Measurements from ENCODE around the gene SLC22A15. TPM values are rescaled to one million over a fixed set of nuclear protein-coding genes. Genes with fewer than 3 reads are reported as not detected.

The SLC22A15 gene
- total RNA-seq, 2 experiments from 2014 or later, result 0.20 to 0.81 TPM

- Mint-ChIP-seq H3K4me1 (no peaks in the 10 kb centered on the region), H3K27ac (no peak overlapping the region), H3K27me3 (peaks cover 29% of the 10 kb centered on the region), H3K4me3 (no peak overlapping the region), H3K9me3 (no peaks in the 10 kb centered on the region), H3K36me3 (ENCODE audit: low read depth) (no peaks in the 10 kb centered on the region)
- ChIA-PET POLR2A (no interaction called here), CTCF (interaction anchor here (2.0 kb wide), 1 partner anchor 20 kb away, joined by 5 read pairs; no protein-coding TSS in a partner anchor)
- no peak for DNase-seq
These were observed 91.2 kb downstream of the SLC22A15 start for GRCh38 chr1:116067566-116067890.

GRCh38 chr1:116075575-116075974 is 99.3 kb downstream of the SLC22A15 start:
- CTCF ChIA-PET, result no interaction called here
- Mint-ChIP-seq H3K4me1 (no peaks in the 10 kb centered on the region), H3K27me3 (peaks cover 9% of the 10 kb centered on the region), H3K9me3 (no peaks in the 10 kb centered on the region), H3K36me3 (ENCODE audit: low read depth) (no peaks in the 10 kb centered on the region), H3K27ac (no peak overlapping the region), H3K4me3 (no peak overlapping the region)
- POLR2A ChIA-PET, result no interaction called here
- DNase-seq, result no peak

- no peaks in the 10 kb centered on the region for H3K4me1 Mint-ChIP-seq
- CTCF ChIA-PET, result no interaction called here
- no peak overlapping the region for H3K4me3 Mint-ChIP-seq
- no peaks in the 10 kb centered on the region for H3K9me3 Mint-ChIP-seq
- no peak overlapping the region for H3K27ac Mint-ChIP-seq
- no peak for DNase-seq
- POLR2A ChIA-PET, result no interaction called here
- no peaks in the 10 kb centered on the region for H3K36me3 Mint-ChIP-seq (ENCODE audit: low read depth)
- H3K27me3 Mint-ChIP-seq, result peaks cover 12% of the 10 kb centered on the region
These were observed 99.7 kb downstream of the SLC22A15 start for GRCh38 chr1:116075990-116076389.

- DNase-seq, result no peak
- H3K27ac Mint-ChIP-seq, result no peak overlapping the region
- H3K4me1 Mint-ChIP-seq, result no peaks in the 10 kb centered on the region
- H3K4me3 Mint-ChIP-seq, result no peak overlapping the region
- ChIA-PET CTCF (no interaction called here), POLR2A (no interaction called here)
- peaks cover 13% of the 10 kb centered on the region for H3K27me3 Mint-ChIP-seq
- no peaks in the 10 kb centered on the region for H3K36me3 Mint-ChIP-seq (ENCODE audit: low read depth)
- H3K9me3 Mint-ChIP-seq, result no peaks in the 10 kb centered on the region
These were observed 100.5 kb downstream of the SLC22A15 start for GRCh38 chr1:116076831-116077230.

GRCh38 chr1:116078699-116079223 is 102.4 kb downstream of the SLC22A15 start:
- no peak for DNase-seq

GRCh38 chr1:116087628-116088027 is 111.3 kb downstream of the SLC22A15 start:
- Mint-ChIP-seq H3K9me3 (peaks cover 18% of the 10 kb centered on the region), H3K27ac (no peak overlapping the region), H3K4me3 (no peak overlapping the region), H3K4me1 (no peaks in the 10 kb centered on the region), H3K36me3 (ENCODE audit: low read depth) (no peaks in the 10 kb centered on the region), H3K27me3 (peaks cover 27% of the 10 kb centered on the region)
- POLR2A ChIA-PET, result no interaction called here
- no peak for DNase-seq
- CTCF ChIA-PET, result no interaction called here

More at GRCh38 chr1:116078699-116079223, 102.4 kb downstream of the SLC22A15 start:
- H3K9me3 Mint-ChIP-seq, result no peaks in the 10 kb centered on the region
- POLR2A ChIA-PET, result no interaction called here
- H3K27me3 Mint-ChIP-seq, result peaks cover 22% of the 10 kb centered on the region
- H3K36me3 Mint-ChIP-seq (ENCODE audit: low read depth), result no peaks in the 10 kb centered on the region
- CTCF ChIA-PET, result no interaction called here
- H3K27ac Mint-ChIP-seq, result no peak overlapping the region
- no peaks in the 10 kb centered on the region for H3K4me1 Mint-ChIP-seq
- H3K4me3 Mint-ChIP-seq, result no peak overlapping the region

GRCh38 chr1:116089870-116090269 is 113.6 kb downstream of the SLC22A15 start:
- Mint-ChIP-seq H3K36me3 (ENCODE audit: low read depth) (no peaks in the 10 kb centered on the region), H3K4me1 (no peaks in the 10 kb centered on the region), H3K4me3 (no peak overlapping the region), H3K27ac (no peak overlapping the region), H3K27me3 (peaks cover 28% of the 10 kb centered on the region), H3K9me3 (peaks cover 18% of the 10 kb centered on the region)
- no peak for DNase-seq
- ChIA-PET POLR2A (no interaction called here), CTCF (no interaction called here)

- POLR2A ChIA-PET, result no interaction called here
- Mint-ChIP-seq H3K27me3 (peaks cover 27% of the 10 kb centered on the region), H3K4me1 (no peaks in the 10 kb centered on the region), H3K4me3 (no peak overlapping the region), H3K27ac (no peak overlapping the region), H3K9me3 (peaks cover 18% of the 10 kb centered on the region), H3K36me3 (ENCODE audit: low read depth) (no peaks in the 10 kb centered on the region)
- DNase-seq, result no peak
- CTCF ChIA-PET, result no interaction called here
These were observed 114.8 kb downstream of the SLC22A15 start for GRCh38 chr1:116091083-116091482.

GRCh38 chr1:116092752-116093489 is 116.6 kb downstream of the SLC22A15 start:
- ChIA-PET CTCF (no interaction called here), POLR2A (no interaction called here)
- no peak overlapping the region for H3K27ac Mint-ChIP-seq
- no peak overlapping the region for H3K4me3 Mint-ChIP-seq
- DNase-seq, result no peak
- H3K9me3 Mint-ChIP-seq, result peaks cover 20% of the 10 kb centered on the region
- peaks cover 1% of the 10 kb centered on the region for H3K36me3 Mint-ChIP-seq (ENCODE audit: low read depth)
- no peaks in the 10 kb centered on the region for H3K4me1 Mint-ChIP-seq
- H3K27me3 Mint-ChIP-seq, result peaks cover 21% of the 10 kb centered on the region

GRCh38 chr1:116095027-116095426 is 118.7 kb downstream of the SLC22A15 start:
- Mint-ChIP-seq H3K27me3 (peaks cover 15% of the 10 kb centered on the region), H3K36me3 (ENCODE audit: low read depth) (peaks cover 1% of the 10 kb centered on the region), H3K4me3 (no peak overlapping the region), H3K27ac (no peak overlapping the region), H3K4me1 (no peaks in the 10 kb centered on the region), H3K9me3 (peaks cover 11% of the 10 kb centered on the region)
- DNase-seq, result no peak
- CTCF ChIA-PET, result no interaction called here
- POLR2A ChIA-PET, result no interaction called here

GRCh38 chr1:116096013-116096618 is 119.8 kb downstream of the SLC22A15 start:
- ChIA-PET CTCF (interaction anchor here (0.6 to 1.3 kb wide), 3 partner anchors 13 to 1580 kb away, joined by 3 to 4 read pairs (median 4); no protein-coding TSS in a partner anchor), POLR2A (no interaction called here)
- H3K36me3 Mint-ChIP-seq (ENCODE audit: low read depth), result peaks cover 1% of the 10 kb centered on the region
- DNase-seq, result no peak
- no peak overlapping the region for H3K27ac Mint-ChIP-seq
- H3K9me3 Mint-ChIP-seq, result peaks cover 6% of the 10 kb centered on the region
- H3K4me1 Mint-ChIP-seq, result no peaks in the 10 kb centered on the region
- peaks cover 15% of the 10 kb centered on the region for H3K27me3 Mint-ChIP-seq
- no peak overlapping the region for H3K4me3 Mint-ChIP-seq

- H3K4me1 Mint-ChIP-seq, result no peaks in the 10 kb centered on the region
- H3K27ac Mint-ChIP-seq, result no peak overlapping the region
- H3K27me3 Mint-ChIP-seq, result peaks cover 17% of the 10 kb centered on the region
- ChIA-PET CTCF (no interaction called here), POLR2A (no interaction called here)
- H3K9me3 Mint-ChIP-seq, result peaks cover 2% of the 10 kb centered on the region
- peaks cover 1% of the 10 kb centered on the region for H3K36me3 Mint-ChIP-seq (ENCODE audit: low read depth)
- DNase-seq, result no peak
- no peak overlapping the region for H3K4me3 Mint-ChIP-seq
These were observed 121.3 kb downstream of the SLC22A15 start for GRCh38 chr1:116097626-116098025.

GRCh38 chr1:116099379-116099778 is 123.1 kb downstream of the SLC22A15 start:
- H3K27me3 Mint-ChIP-seq, result peaks cover 12% of the 10 kb centered on the region
- ChIA-PET CTCF (no interaction called here), POLR2A (no interaction called here)
- H3K36me3 Mint-ChIP-seq (ENCODE audit: low read depth), result peaks cover 1% of the 10 kb centered on the region
- no peak overlapping the region for H3K4me3 Mint-ChIP-seq
- H3K9me3 Mint-ChIP-seq, result peaks cover 2% of the 10 kb centered on the region
- H3K27ac Mint-ChIP-seq, result no peak overlapping the region
- DNase-seq, result no peak
- no peaks in the 10 kb centered on the region for H3K4me1 Mint-ChIP-seq

GRCh38 chr1:116099919-116100318 is 123.6 kb downstream of the SLC22A15 start:
- no peaks in the 10 kb centered on the region for H3K4me1 Mint-ChIP-seq
- no peak overlapping the region for H3K4me3 Mint-ChIP-seq
- POLR2A ChIA-PET, result no interaction called here
- CTCF ChIA-PET, result interaction anchor here (0.6 kb wide), 1 partner anchor 227 kb away, joined by 3 read pairs; no protein-coding TSS in a partner anchor
- H3K27me3 Mint-ChIP-seq, result peaks cover 11% of the 10 kb centered on the region
- H3K36me3 Mint-ChIP-seq (ENCODE audit: low read depth), result peaks cover 1% of the 10 kb centered on the region
- no peak overlapping the region for H3K27ac Mint-ChIP-seq
- peaks cover 2% of the 10 kb centered on the region for H3K9me3 Mint-ChIP-seq
- no peak for DNase-seq
